Stimulated activated naive CD8-positive, alpha-beta T cell treated with anti-CD3 and anti-CD28 coated beads, Interleukin-15, Interleukin-2, amounts not matched to agents 100 ng/mL and 50 ng/mL, for 24 hours (primary cell): Measurements from ENCODE around the gene DLX5.

Experiments
- H3K27ac Mint-ChIP-seq: one replicate; pipeline ENCODE4 v1.8.0; 2021; ENCODE audit warnings: mild to moderate bottlenecking, mixed read lengths
- H3K27me3 Mint-ChIP-seq: one replicate; pipeline ENCODE4 v1.8.0; 2021; ENCODE audit warnings: mixed read lengths
- H3K36me3 Mint-ChIP-seq: one replicate; pipeline ENCODE4 v1.8.0; 2021; ENCODE audit warnings: low read depth, mixed read lengths
- H3K4me1 Mint-ChIP-seq: one replicate; pipeline ENCODE4 v1.8.0; 2021; ENCODE audit warnings: low read depth, mixed read lengths
- H3K4me3 Mint-ChIP-seq: one replicate; pipeline ENCODE4 v1.8.0; 2021; ENCODE audit warnings: mild to moderate bottlenecking, mixed read lengths
- H3K9me3 Mint-ChIP-seq: one replicate; pipeline ENCODE4 v1.8.0; 2021; ENCODE audit warnings: mixed read lengths

Gene DLX5

DNA sequence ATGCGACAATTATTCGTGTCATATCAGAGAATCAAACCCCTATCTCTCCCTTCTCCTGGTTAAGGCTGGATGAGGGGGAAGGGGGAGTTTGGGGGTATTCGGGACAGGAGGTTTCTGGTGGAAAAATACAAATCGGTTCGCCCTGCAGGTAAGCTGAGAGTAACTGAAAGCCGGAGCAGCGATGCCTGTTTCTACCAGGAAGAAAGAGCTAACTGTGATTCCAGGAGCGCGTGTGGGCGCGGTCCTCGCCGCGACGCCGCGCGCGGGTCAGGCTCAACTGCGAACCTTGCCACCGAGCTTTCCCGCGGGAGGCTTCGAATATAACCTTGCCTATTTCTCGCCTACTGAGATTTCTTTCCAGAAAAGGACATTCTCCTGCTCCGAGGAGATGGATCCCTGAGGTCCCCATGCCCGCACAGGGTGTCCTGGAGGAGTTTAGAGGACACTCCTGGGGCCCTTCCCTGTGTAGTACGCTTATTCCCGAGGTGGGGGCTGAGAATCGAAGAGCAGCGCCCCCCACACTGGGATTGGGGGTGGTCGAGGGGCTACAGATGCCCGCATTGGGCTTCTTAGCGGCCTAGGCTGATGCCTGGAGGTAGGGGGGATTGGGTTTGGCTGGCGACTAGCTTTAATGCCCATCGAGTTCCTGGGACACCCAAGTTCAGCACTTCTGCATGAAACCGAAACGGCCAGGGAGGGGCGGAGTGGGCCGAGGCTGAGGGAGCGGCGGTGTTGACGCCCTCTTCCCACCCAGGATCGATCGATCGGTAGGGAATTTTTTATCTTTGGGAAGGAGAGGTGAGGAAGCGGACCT, 32.2 kb downstream of the DLX5 start:
- Mint-ChIP-seq H3K27ac (no peak overlapping the region), H3K4me3 (no peak overlapping the region), H3K4me1 (no peaks in the 10 kb centered on the region)

DNA sequence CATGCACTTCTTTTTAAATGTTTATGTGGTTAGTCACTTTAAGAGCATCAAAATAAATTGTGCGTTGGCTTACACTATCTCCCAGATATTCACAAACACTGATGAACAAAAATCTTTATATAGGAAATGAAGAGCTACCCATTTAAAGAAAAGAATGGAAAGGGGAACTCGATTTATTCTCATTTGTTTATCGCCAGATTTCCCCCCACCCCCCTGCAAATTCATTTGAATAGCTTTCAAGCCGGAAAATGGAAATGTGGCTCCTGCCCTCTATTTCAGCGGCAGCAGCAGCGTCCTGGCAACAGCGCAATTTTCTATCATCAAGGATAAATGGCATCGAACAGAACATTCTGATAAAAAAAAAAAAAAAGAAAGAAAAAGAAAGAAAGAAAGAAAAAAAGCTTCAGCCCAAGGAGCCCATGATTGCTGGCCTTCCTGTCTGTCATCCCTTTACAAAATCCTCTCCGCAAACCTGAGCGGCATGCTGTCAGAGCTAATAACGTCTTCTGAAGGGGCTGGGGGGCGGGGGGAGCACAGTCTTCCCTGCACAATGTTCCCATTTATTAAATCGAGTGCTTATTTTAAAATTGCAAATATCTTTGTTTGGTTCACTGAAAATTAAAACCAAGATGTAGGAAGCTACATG, 33.0 kb downstream of the DLX5 start:
- H3K4me3 Mint-ChIP-seq: no peak overlapping the region
- no peak overlapping the region for H3K27ac Mint-ChIP-seq
- H3K36me3 Mint-ChIP-seq: peaks cover 4% of the 10 kb centered on the region
- peaks cover 86% of the 10 kb centered on the region for H3K27me3 Mint-ChIP-seq
- H3K9me3 Mint-ChIP-seq: no peaks in the 10 kb centered on the region
- no peaks in the 10 kb centered on the region for H3K4me1 Mint-ChIP-seq

More for the DNA sequence above, 32.2 kb downstream of the DLX5 start:
- Mint-ChIP-seq H3K9me3 (no peaks in the 10 kb centered on the region), H3K27me3 (peaks cover 87% of the 10 kb centered on the region), H3K36me3 (peaks cover 4% of the 10 kb centered on the region)

DNA sequence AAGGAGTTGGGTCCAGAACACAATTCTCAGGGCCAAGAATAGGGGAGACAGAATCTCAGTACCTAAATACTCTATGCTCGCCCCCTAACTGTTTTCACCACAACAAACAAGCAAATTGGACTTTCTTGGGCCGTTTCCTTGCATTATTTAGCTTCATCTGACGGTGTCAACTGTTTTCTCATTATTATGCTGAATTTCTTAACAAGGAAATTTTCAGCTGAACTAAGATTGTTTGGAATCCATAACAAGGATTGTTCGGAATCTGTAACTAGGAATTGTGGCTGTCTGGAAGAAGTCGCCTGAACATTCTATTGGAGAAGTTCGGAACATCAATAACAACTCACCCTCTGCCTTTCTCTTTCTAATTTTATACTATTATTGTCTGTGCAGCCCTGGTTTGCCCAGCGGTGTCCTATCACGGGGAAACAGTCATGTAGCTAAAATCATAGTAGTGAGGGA, 34.7 kb downstream of the DLX5 start:
- H3K27me3 Mint-ChIP-seq: peaks cover 83% of the 10 kb centered on the region
- peaks cover 4% of the 10 kb centered on the region for H3K36me3 Mint-ChIP-seq
- H3K27ac Mint-ChIP-seq: no peak overlapping the region
- H3K4me1 Mint-ChIP-seq: no peaks in the 10 kb centered on the region
- H3K4me3 Mint-ChIP-seq: no peak overlapping the region
- no peaks in the 10 kb centered on the region for H3K9me3 Mint-ChIP-seq

DNA sequence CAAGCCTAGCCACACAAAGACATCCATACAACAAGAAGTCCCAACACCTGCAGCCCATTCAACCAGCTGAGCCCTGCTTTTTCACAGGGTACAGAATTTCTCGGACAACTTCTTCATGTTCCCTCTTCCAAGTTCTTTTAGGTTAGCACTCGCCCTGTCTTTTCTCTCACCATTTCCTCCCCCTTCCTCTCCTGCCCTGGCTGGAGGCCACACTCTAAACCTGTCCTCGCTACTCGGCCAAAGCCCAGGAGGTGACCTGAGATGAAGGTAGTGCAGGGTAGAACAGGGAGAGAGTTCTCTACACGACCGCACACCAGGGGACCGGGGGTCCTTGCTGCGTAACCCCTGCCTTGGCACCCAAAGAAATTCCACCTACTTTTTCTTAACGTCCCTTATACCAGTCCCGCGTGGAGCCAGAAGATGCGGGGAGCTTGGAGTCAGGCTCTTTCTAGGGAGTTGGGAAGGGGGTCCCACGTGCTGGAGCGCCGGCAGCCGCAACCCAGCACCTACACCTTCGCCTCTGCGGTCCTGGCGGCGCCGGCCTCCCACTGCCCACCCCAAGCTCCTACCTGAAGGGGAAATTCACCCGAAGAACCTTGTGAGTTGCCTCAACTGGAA, 35.3 kb downstream of the DLX5 start:
- H3K9me3 Mint-ChIP-seq: no peaks in the 10 kb centered on the region
- no peak overlapping the region for H3K4me3 Mint-ChIP-seq
- no peaks in the 10 kb centered on the region for H3K4me1 Mint-ChIP-seq
- H3K27ac Mint-ChIP-seq: no peak overlapping the region
- peaks cover 4% of the 10 kb centered on the region for H3K36me3 Mint-ChIP-seq
- H3K27me3 Mint-ChIP-seq: peaks cover 83% of the 10 kb centered on the region

DNA sequence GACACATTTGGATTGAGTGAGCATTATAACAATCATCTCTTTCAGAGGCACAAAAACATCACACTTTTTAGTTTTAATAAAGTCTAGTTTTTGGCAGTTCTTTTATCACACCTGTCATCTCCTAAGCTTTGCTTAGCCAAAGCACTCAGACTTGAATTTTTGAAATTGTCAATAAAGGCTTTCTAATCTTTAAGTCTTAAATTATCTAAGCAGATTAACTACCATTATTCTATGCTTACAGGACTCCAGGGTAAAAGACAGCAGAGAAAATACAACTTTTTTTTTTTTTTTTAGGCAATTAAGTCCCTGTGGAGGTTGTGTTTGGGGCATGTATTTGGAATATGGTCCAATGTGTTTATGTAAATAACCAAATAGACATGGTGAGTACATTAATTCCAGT, 36.9 kb downstream of the DLX5 start:
- Mint-ChIP-seq H3K4me1 (no peaks in the 10 kb centered on the region), H3K9me3 (no peaks in the 10 kb centered on the region), H3K4me3 (no peak overlapping the region), H3K27ac (no peak overlapping the region), H3K27me3 (peaks cover 80% of the 10 kb centered on the region), H3K36me3 (peaks cover 4% of the 10 kb centered on the region)

DNA sequence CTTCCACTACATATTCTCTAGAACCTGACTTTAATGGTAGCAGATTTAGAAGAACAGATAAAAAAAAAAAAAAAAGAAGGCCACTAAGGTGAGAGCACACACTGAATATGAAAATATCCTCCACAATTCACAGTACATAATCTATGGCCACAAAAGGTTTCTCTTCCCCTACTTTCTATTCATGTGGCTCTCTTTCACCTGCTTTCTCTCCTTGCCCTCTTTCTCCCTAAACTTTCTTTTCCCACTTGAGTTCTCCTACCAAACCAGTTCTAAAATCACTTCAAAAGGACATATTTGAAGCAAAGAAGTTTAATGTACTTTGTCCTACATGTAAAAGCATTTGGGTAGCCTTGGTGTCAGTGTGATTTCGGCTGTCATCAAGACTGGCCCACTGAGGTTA, 37.7 kb downstream of the DLX5 start:
- peaks cover 77% of the 10 kb centered on the region for H3K27me3 Mint-ChIP-seq
- peaks cover 4% of the 10 kb centered on the region for H3K36me3 Mint-ChIP-seq
- H3K27ac Mint-ChIP-seq: no peak overlapping the region
- no peaks in the 10 kb centered on the region for H3K9me3 Mint-ChIP-seq
- no peak overlapping the region for H3K4me3 Mint-ChIP-seq
- no peaks in the 10 kb centered on the region for H3K4me1 Mint-ChIP-seq

DNA sequence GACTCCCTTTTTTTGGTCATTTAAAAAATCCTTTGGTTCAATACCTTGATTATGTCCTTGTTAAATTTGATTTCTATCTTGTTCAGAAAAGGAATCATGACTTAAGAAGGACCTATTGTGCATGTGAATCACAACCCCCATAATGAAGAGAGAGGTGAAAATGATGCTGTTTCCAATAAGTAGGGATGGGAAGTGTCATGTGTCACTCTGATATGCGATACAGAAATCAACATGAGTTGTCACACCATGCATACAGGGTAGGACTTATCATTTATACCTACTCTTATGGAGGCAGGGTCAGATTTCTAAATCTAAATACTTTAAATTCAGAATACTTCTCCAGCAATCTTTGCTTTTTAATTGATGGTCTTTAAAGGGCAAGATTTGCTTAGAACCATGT, 38.6 kb downstream of the DLX5 start:
- no peaks in the 10 kb centered on the region for H3K9me3 Mint-ChIP-seq
- peaks cover 4% of the 10 kb centered on the region for H3K36me3 Mint-ChIP-seq
- no peak overlapping the region for H3K27ac Mint-ChIP-seq
- H3K4me3 Mint-ChIP-seq: no peak overlapping the region
- no peaks in the 10 kb centered on the region for H3K4me1 Mint-ChIP-seq
- peaks cover 73% of the 10 kb centered on the region for H3K27me3 Mint-ChIP-seq

DNA sequence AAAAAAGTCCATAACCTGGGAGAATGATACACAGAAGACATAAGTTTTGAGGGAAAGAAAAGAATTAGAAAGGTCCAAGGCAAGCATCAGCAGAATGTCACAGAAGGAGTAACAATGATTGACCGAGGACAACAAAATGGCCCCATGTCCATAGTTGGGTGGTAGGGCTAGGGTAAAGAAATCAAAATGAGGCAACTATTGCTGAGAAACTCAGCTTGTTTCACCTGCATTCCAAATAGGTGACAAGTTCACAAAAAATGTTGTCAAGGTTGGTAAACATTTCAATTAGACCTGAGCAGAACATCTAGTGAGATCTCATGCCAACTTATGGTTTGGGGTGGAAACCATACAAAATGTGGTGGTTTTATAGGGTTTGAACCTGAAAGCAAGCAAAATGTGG, 42.0 kb downstream of the DLX5 start:
- Mint-ChIP-seq H3K4me3 (no peak overlapping the region), H3K27ac (no peak overlapping the region), H3K9me3 (no peaks in the 10 kb centered on the region), H3K4me1 (no peaks in the 10 kb centered on the region), H3K36me3 (no peaks in the 10 kb centered on the region), H3K27me3 (peaks cover 59% of the 10 kb centered on the region)

DNA sequence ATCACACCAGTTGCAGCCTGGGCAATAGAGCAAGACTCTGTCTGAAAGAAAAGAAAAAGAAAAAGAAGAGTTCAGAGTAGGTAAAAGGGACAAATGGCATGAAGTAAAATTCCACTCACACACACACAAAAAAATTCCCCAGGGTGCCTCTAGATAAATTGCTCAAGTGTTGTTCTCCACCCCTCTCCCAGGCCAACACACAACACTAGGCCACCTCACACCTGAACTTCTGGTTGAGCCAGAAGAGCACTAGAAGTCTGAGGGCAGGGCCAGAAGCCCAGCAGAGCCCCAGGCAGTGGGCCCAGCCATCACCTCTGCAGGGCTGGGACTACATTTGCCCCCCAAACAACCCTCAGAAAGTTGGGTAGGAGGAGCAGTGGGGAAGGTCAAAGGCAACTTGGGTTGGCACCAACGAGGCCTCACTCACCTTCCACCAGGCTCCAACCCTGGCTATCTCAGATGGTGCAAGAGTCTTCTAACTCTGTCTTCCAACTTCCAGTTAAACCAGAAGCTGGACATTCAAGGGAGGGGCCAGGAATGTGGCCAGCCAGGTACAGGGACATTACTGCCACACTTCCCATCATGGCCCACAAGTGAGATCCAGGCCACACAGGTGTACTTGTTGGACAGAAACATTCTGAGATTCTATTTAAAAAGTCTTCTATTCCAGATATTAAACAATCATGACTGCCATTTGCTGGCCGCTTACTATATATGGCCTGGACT, 44.9 kb downstream of the DLX5 start:
- Mint-ChIP-seq H3K9me3 (no peaks in the 10 kb centered on the region), H3K4me1 (no peaks in the 10 kb centered on the region), H3K27me3 (peaks cover 55% of the 10 kb centered on the region), H3K4me3 (no peak overlapping the region), H3K27ac (no peak overlapping the region), H3K36me3 (no peaks in the 10 kb centered on the region)

DNA sequence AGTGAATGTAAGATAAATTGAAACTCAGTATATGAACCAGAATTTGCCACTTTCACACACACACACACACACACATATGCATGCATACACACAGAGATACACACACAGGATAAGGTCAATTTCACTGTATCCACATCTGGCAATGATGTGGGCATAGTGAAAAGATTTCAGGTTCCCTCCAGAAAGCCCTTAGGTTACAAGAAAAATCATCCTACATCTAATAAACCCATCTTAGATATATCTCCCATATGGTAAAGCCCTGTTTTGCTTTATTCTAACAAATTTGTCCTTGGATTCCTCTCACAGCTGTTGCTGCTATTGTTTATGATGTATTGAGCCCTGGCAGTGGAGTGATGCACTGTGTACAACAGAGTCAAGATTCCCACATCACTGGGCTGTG, 47.2 kb downstream of the DLX5 start:
- Mint-ChIP-seq H3K27me3 (peaks cover 42% of the 10 kb centered on the region), H3K4me1 (no peaks in the 10 kb centered on the region), H3K36me3 (no peaks in the 10 kb centered on the region), H3K27ac (no peak overlapping the region), H3K4me3 (no peak overlapping the region), H3K9me3 (no peaks in the 10 kb centered on the region)

DNA sequence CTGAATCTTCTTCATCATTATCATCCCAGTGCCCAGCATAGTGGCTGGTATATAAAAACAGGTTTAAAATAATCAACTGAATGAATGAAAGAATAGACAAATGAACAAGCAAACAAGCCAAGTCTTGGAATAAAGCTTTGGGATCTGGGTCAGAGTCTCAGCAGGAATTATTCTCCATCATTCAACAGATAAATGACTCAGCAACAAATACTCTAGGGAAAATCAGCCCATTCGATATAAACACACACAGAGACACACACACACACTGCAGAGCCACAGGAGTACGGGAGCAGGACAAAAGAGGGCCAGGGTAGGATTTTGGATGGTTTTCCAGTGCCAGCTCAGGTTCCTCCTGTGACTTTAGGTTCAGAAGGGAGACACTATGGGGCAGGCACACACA, 48.5 kb downstream of the DLX5 start:
- Mint-ChIP-seq H3K4me3 (no peak overlapping the region), H3K9me3 (no peaks in the 10 kb centered on the region), H3K27ac (no peak overlapping the region), H3K27me3 (peaks cover 44% of the 10 kb centered on the region), H3K4me1 (no peaks in the 10 kb centered on the region), H3K36me3 (no peaks in the 10 kb centered on the region)

DNA sequence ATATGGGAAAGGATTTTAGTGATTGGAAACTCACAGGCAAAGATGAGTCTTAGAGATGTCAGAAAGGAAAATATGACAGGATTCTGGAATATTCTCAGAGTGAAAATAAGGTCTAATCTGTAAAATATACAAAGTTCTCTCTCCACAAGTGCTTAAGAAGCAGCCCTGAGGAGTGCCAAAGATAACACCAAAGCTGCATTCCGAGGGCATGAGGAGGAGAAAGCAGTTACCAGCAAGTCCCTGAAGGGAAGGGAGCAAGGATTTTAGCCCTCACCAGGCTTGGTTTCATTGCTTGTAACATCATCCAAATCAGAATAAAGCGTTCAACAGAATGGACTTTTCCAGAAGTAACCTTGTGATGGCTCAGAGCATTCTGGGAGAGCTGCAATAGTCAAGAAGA, 50.6 kb downstream of the DLX5 start:
- Mint-ChIP-seq H3K4me3 (no peak overlapping the region), H3K36me3 (no peaks in the 10 kb centered on the region), H3K27ac (no peak overlapping the region), H3K4me1 (no peaks in the 10 kb centered on the region), H3K9me3 (no peaks in the 10 kb centered on the region), H3K27me3 (peaks cover 46% of the 10 kb centered on the region)

DNA sequence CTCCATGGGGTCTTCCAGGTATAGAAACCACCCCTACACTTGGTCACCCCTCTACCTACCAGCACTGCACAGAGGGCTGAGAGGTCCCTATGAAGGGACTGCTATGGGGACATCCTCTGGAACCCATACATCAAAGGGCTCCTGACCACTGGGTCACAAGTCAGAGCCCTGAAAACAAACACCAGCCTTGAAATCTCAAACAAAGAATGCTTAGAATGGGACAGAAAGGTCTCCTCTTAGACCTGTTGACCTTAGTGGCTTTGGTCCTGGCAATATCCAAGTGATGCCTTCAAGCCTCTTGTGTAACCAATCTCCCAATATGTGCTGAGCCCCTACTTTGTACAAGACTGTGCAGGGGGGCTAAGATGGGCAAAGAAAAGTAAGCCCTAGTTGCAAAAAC, 53.9 kb downstream of the DLX5 start:
- no peak overlapping the region for H3K4me3 Mint-ChIP-seq
- no peaks in the 10 kb centered on the region for H3K4me1 Mint-ChIP-seq
- no peaks in the 10 kb centered on the region for H3K9me3 Mint-ChIP-seq
- H3K27ac Mint-ChIP-seq: no peak overlapping the region
- no peaks in the 10 kb centered on the region for H3K36me3 Mint-ChIP-seq
- peaks cover 48% of the 10 kb centered on the region for H3K27me3 Mint-ChIP-seq
